Ovary (tissue), 9 donors: ENCODE data around the gene CDK8. TPM values are rescaled to one million over a fixed set of nuclear protein-coding genes. Genes with fewer than 3 reads are reported as not detected.

ENCODE experiments used
- DNase-seq, 5 donors: peaks; one replicate each; pipeline ENCODE4 v3.0.0-alpha.2; 2019 to 2020
- H3K27ac ChIP-seq, 2 donors: fragments of 200-600 bp; one replicate each; pipeline versions ENCODE4 v1.5.1 to v1.8.0; 2019 to 2022
- H3K27me3 ChIP-seq: fragments of 200-600 bp; one replicate; pipeline ENCODE4 v1.8.0; 2022
- H3K36me3 ChIP-seq: fragments of 200-600 bp; sonication (generic); one replicate; pipeline ENCODE4 v1.5.1; 2019
- H3K4me1 ChIP-seq: one replicate; pipeline ENCODE4 v1.8.1; 2013; ENCODE audit warnings: mild to moderate bottlenecking, moderate library complexity; ENCODE audit not compliant: insufficient read depth
- H3K4me3 ChIP-seq: fragments of 200-600 bp; sonication (generic); one replicate; pipeline ENCODE4 v1.5.1; 2017
- H3K9me3 ChIP-seq, 2 donors: fragments of 200-600 bp in 1 of 2; sonication (generic) in 1 of 2; one replicate each; pipeline versions ENCODE4 v1.5.1 to v1.8.1; 2013 to 2019; ENCODE audit warnings: mild to moderate bottlenecking in 1 of 2, moderate library complexity in 1 of 2
- CTCF ChIP-seq, 3 donors: fragments of 450-650 bp in 2 of 3; fragments of 200-600 bp in 1 of 3; IDR thresholded peaks; one replicate each; pipeline versions ENCODE4 v1.5.1 to v1.8.0; 2016 to 2022; ENCODE audit warnings: antibody characterized with exemption in 3 of 3, mild to moderate bottlenecking in 1 of 3
- EP300 ChIP-seq: sonication (generic); formaldehyde crosslinking; IDR thresholded peaks from one replicate; pipeline ENCODE4 v1.6.1; 2017; ENCODE audit warnings: antibody characterized with exemption
- POLR2A ChIP-seq: fragments of 450-650 bp; IDR thresholded peaks from one replicate; pipeline ENCODE4 v1.6.1; 2017; ENCODE audit warnings: antibody characterized with exemption, mild to moderate bottlenecking, moderate library complexity
- WGBS, 3 donors: extraction: QIAGEN DNeasy Blood & Tissue Kit in 1 of 3; methylation state at CpG; one replicate each; pipeline versions ENCODE4 v1.1.5 to v1.1.7; 2013 to 2017; 5-methylcytosine and 5-hydroxymethylcytosine counted together
- intact Hi-C, 4 donors: fragments of 100-400 bp; cut with DNase I; formaldehyde crosslinking; loops; one replicate each; pipeline versions ENCODE4 v1.11.0 to v1.15.1; 2022 to 2023
- polyA plus RNA-seq, 2 donors: library from polyadenylated mRNA; stranded (reverse); fragments of 200-250 nt in 1 of 2; fragments of 350-450 nt in 1 of 2; fragmentation: Illumina TruSeq in 1 of 2; extraction: RNeasy Lipid Tissue Mini Kit (QIAGEN cat#74804) in 1 of 2; gene quantifications; one replicate each; pipeline ENCODE4 v1.2.3, GENCODE V29; 2013 to 2014
- total RNA-seq, 7 donors: library from RNA; depleted of rRNA in 2 of 7; stranded (reverse); fragments of >200 nt in 2 of 7; fragmentation: NEBNext Ultra II Directional in 3 of 7; extraction: Animal tissue kit (Norgen Biotek cat#: 25700) in 3 of 7; gene quantifications; one replicate each; pipeline versions ENCODE4 v1.1.0 to v1.2.4, GENCODE V29; 2016 to 2023
- donor health status: DM: no; HTN: no; CAD: no; lungs with moderate emphysema.
- donor health status: DM: no; HTN: no; CAD: no.
- donor health status: Bipolar disorder and iron deficiency.
- donor health status: DM: yes; HTN: yes; CAD: no.
- donor health status: DM: no; HTN: no; CAD: no.
- donor health status: DM: yes; HTN: yes; CAD: no.

Gene CDK8
- total and polyA plus RNA-seq, 9 donors, result 5.2 to 11.6 (median 8.3) TPM

GRCh38 chr13:26323764-26324163, 69.8 kb downstream of the CDK8 start:
- Histone ChIP-seq H3K4me1 (no peaks in the 10 kb centered on the region), H3K36me3 (no peaks in the 10 kb centered on the region), H3K4me3 (no peak overlapping the region), H3K27ac (no peak overlapping the region), H3K27me3 (no peaks in the 10 kb centered on the region), H3K9me3 (no peaks in the 10 kb centered on the region)
- no peak for DNase-seq
- intact Hi-C loops, result no loop called here
- TF ChIP-seq EP300 (no peak), CTCF (IDR thresholded peaks at IDR 0.05) (no peak), POLR2A (no peak)
- WGBS, 3 donors, result 93 to 100% (median 95%) methylated on average over 1 of the region's 1 CpG

GRCh38 chr13:26324294-26324693, 70.4 kb downstream of the CDK8 start:
- no peaks in the 10 kb centered on the region for H3K27me3 ChIP-seq
- intact Hi-C loops, result no loop called here
- H3K9me3 ChIP-seq, result no peaks in the 10 kb centered on the region
- no peaks in the 10 kb centered on the region for H3K36me3 ChIP-seq
- no peak overlapping the region for H3K4me3 ChIP-seq
- H3K4me1 ChIP-seq, result no peaks in the 10 kb centered on the region
- DNase-seq, result no peak
- no peak overlapping the region for H3K27ac ChIP-seq
- WGBS, 3 donors, result 61 to 72% (median 71%) methylated on average over 3 of the region's 3 CpGs
- TF ChIP-seq POLR2A (no peak), EP300 (no peak), CTCF (IDR thresholded peaks at IDR 0.05) (no peak)

- Histone ChIP-seq H3K9me3 (no peaks in the 10 kb centered on the region), H3K27me3 (no peaks in the 10 kb centered on the region), H3K4me1 (no peaks in the 10 kb centered on the region), H3K4me3 (no peak overlapping the region), H3K36me3 (no peaks in the 10 kb centered on the region), H3K27ac (no peak overlapping the region)
- no peak for DNase-seq
- TF ChIP-seq POLR2A, result no peak
- TF ChIP-seq EP300, result no peak
- no peak for TF ChIP-seq CTCF (IDR thresholded peaks at IDR 0.05)
- intact Hi-C loops, result no loop called here
Measured at GRCh38 chr13:26324867-26325266, 70.9 kb downstream of the CDK8 start.

- no peak for TF ChIP-seq CTCF (IDR thresholded peaks at IDR 0.05)
- Histone ChIP-seq H3K4me1 (no peaks in the 10 kb centered on the region), H3K27me3 (no peaks in the 10 kb centered on the region), H3K4me3 (no peak overlapping the region), H3K27ac (no peak overlapping the region), H3K9me3 (no peaks in the 10 kb centered on the region), H3K36me3 (no peaks in the 10 kb centered on the region)
- DNase-seq, result no peak
- WGBS, 3 donors, result 81 to 94% (median 83%) methylated on average over 1 of the region's 1 CpG
- intact Hi-C loops, result no loop called here
Measured at GRCh38 chr13:26325876-26326275, 71.9 kb downstream of the CDK8 start.

GRCh38 chr13:26326562-26326961, 72.6 kb downstream of the CDK8 start:
- intact Hi-C loops, result no loop called here
- Histone ChIP-seq H3K4me1 (no peaks in the 10 kb centered on the region), H3K4me3 (no peak overlapping the region), H3K9me3 (no peaks in the 10 kb centered on the region), H3K27ac (no peak overlapping the region), H3K36me3 (no peaks in the 10 kb centered on the region), H3K27me3 (no peaks in the 10 kb centered on the region)
- DNase-seq, result no peak
- 78 to 87% (median 86%) methylated on average over 2 of the region's 2 CpGs for WGBS, 3 donors
- TF ChIP-seq POLR2A (no peak), CTCF (IDR thresholded peaks at IDR 0.05) (no peak)
